ENCODE results near the gene NEK6. TPM values are rescaled to one million over a fixed set of nuclear protein-coding genes. Genes with fewer than 3 reads are reported as not detected.

NEK6 gene
- total RNA-seq, 4 donors from 2014 or later = 25.3 to 53.1 (median 43.3) TPM

- no peak for DNase-seq (ENCODE audit: low spot score in 2 of 2)
- no peak overlapping the region for H3K27ac ChIP-seq
- no peak overlapping the region for H3K4me3 ChIP-seq
- no peaks in the 10 kb centered on the region for H3K27me3 ChIP-seq
- 65 to 69% methylated on average over 2 of the region's 2 CpGs for WGBS, 2 donors
- no peaks in the 10 kb centered on the region for H3K36me3 ChIP-seq
- no peak for TF ChIP-seq CTCF (IDR thresholded peaks at IDR 0.05)
- no peak for TF ChIP-seq POLR2A (IDR thresholded peaks at IDR 0.05)
- TF ChIP-seq EP300 (IDR thresholded peaks at IDR 0.05) = no peak
- H3K9me3 ChIP-seq = no peaks in the 10 kb centered on the region
- peaks cover 0 to 9% (median 2%) of the 10 kb centered on the region in 4 donors for H3K4me1 ChIP-seq
Measured at GRCh38 chr9:124228516-124228915, 29.2 kb upstream of the NEK6 start.

- no peak overlapping the region for H3K4me3 ChIP-seq
- H3K27me3 ChIP-seq = no peaks in the 10 kb centered on the region
- TF ChIP-seq CTCF (IDR thresholded peaks at IDR 0.05) = no peak
- no peak for TF ChIP-seq EP300 (IDR thresholded peaks at IDR 0.05)
- no peak for TF ChIP-seq POLR2A (IDR thresholded peaks at IDR 0.05)
- H3K27ac ChIP-seq = no peak overlapping the region
- no peak for DNase-seq (ENCODE audit: low spot score in 2 of 2)
- H3K36me3 ChIP-seq = no peaks in the 10 kb centered on the region
- 88 to 91% methylated on average over 8 of the region's 8 CpGs for WGBS, 2 donors
- peaks cover 0 to 16% (median 0%) of the 10 kb centered on the region in 4 donors for H3K9me3 ChIP-seq
- H3K4me1 ChIP-seq = no peaks in the 10 kb centered on the region
Measured at GRCh38 chr9:124231095-124231737, 26.5 kb upstream of the NEK6 start.

GRCh38 chr9:124238546-124239140, 19.1 kb upstream of the NEK6 start:
- no peaks in the 10 kb centered on the region for H3K36me3 ChIP-seq
- no peak for DNase-seq (ENCODE audit: low spot score in 2 of 2)
- peaks cover 0 to 16% (median 0%) of the 10 kb centered on the region in 4 donors for H3K9me3 ChIP-seq
- TF ChIP-seq EP300 (IDR thresholded peaks at IDR 0.05) (no peak), POLR2A (IDR thresholded peaks at IDR 0.05) (no peak), CTCF (IDR thresholded peaks at IDR 0.05) (no peak)
- peaks cover 0 to 14% (median 2%) of the 10 kb centered on the region in 4 donors for H3K4me1 ChIP-seq
- H3K4me3 ChIP-seq = no peak overlapping the region
- 88 to 89% methylated on average over 5 of the region's 5 CpGs for WGBS, 2 donors
- H3K27ac ChIP-seq = no peak overlapping the region
- no peaks in the 10 kb centered on the region for H3K27me3 ChIP-seq

- Histone ChIP-seq H3K4me1 (peaks cover 0 to 14% (median 2%) of the 10 kb centered on the region in 4 donors), H3K4me3 (no peak overlapping the region), H3K27me3 (no peaks in the 10 kb centered on the region), H3K27ac (no peak overlapping the region), H3K9me3 (peaks cover 0 to 12% (median 0%) of the 10 kb centered on the region in 4 donors), H3K36me3 (no peaks in the 10 kb centered on the region)
- 63 to 71% methylated on average over 7 of the region's 7 CpGs for WGBS, 2 donors
- DNase-seq (ENCODE audit: low spot score in 2 of 2) = no peak
- TF ChIP-seq POLR2A (IDR thresholded peaks at IDR 0.05) = no peak
- no peak for TF ChIP-seq CTCF (IDR thresholded peaks at IDR 0.05)
- no peak for TF ChIP-seq EP300 (IDR thresholded peaks at IDR 0.05)
Measured at GRCh38 chr9:124239249-124240073, 18.3 kb upstream of the NEK6 start.

Measured in tibial nerve (tissue), 4 donors.